ENCODE data around the gene UBL4B.

The UBL4B gene

GRCh38 chr1:110067893-110068645 lies 44.2 kb upstream of the UBL4B start:
- H3K27ac Mint-ChIP-seq = no peak overlapping the region
- peaks cover 94% of the 10 kb centered on the region for H3K27me3 Mint-ChIP-seq (ENCODE audit: low read depth)
- no peaks in the 10 kb centered on the region for H3K9me3 Mint-ChIP-seq
- H3K36me3 Mint-ChIP-seq (ENCODE audit: low read depth) = no peaks in the 10 kb centered on the region
- H3K4me3 Mint-ChIP-seq = peak overlapping the region; percentile 9 to 65 (median 22)
- peaks cover 17% of the 10 kb centered on the region for H3K4me1 Mint-ChIP-seq
- no peak for TF ChIP-seq CTCF (IDR thresholded peaks at IDR 0.05; ENCODE audit: unreplicated experiment in 3 of 3)

GRCh38 chr1:110068646-110069403 lies 43.4 kb upstream of the UBL4B start:
- no peak overlapping the region for H3K27ac Mint-ChIP-seq
- TF ChIP-seq CTCF (IDR thresholded peaks at IDR 0.05; ENCODE audit: unreplicated experiment in 3 of 3) = no peak
- H3K4me1 Mint-ChIP-seq = peaks cover 17% of the 10 kb centered on the region
- no peaks in the 10 kb centered on the region for H3K36me3 Mint-ChIP-seq (ENCODE audit: low read depth)
- H3K27me3 Mint-ChIP-seq (ENCODE audit: low read depth) = peaks cover 96% of the 10 kb centered on the region
- H3K9me3 Mint-ChIP-seq = no peaks in the 10 kb centered on the region
- H3K4me3 Mint-ChIP-seq = peak overlapping the region; percentile 9 to 71 (median 22)

GRCh38 chr1:110069404-110070281 lies 42.6 kb upstream of the UBL4B start:
- Mint-ChIP-seq H3K27me3 (ENCODE audit: low read depth) (peaks cover 96% of the 10 kb centered on the region), H3K9me3 (no peaks in the 10 kb centered on the region), H3K4me1 (peaks cover 17% of the 10 kb centered on the region), H3K36me3 (ENCODE audit: low read depth) (no peaks in the 10 kb centered on the region), H3K27ac (no peak overlapping the region), H3K4me3 (peak overlapping the region in 2 of 3 experiments; percentile 41 to 71)
- no peak for TF ChIP-seq CTCF (IDR thresholded peaks at IDR 0.05; ENCODE audit: unreplicated experiment in 3 of 3)

- Mint-ChIP-seq H3K9me3 (no peaks in the 10 kb centered on the region), H3K36me3 (ENCODE audit: low read depth) (no peaks in the 10 kb centered on the region), H3K27me3 (ENCODE audit: low read depth) (peaks cover 96% of the 10 kb centered on the region), H3K4me1 (peaks cover 17% of the 10 kb centered on the region), H3K4me3 (peak overlapping the region in 1 of 3 experiments; percentile 71), H3K27ac (no peak overlapping the region)
- no peak for TF ChIP-seq CTCF (IDR thresholded peaks at IDR 0.05; ENCODE audit: unreplicated experiment in 3 of 3)
Observed at GRCh38 chr1:110070282-110070669, 42.0 kb upstream of the UBL4B start.

GRCh38 chr1:110070671-110071242 lies 41.5 kb upstream of the UBL4B start, which contains the start of gene ALX3:
Gene ALX3, minus strand, starts transcription at chr1:110070672. Its CDS starts 60 bp downstream, at chr1:110070612.
- H3K27me3 Mint-ChIP-seq (ENCODE audit: low read depth) = peaks cover 96% of the 10 kb centered on the region
- H3K36me3 Mint-ChIP-seq (ENCODE audit: low read depth) = no peaks in the 10 kb centered on the region
- H3K9me3 Mint-ChIP-seq = no peaks in the 10 kb centered on the region
- peak within 1 kb of the TSS in 2 of 3 experiments; percentile 41 to 71 for H3K4me3 Mint-ChIP-seq
- no peak within 1 kb of the TSS for H3K27ac Mint-ChIP-seq
- H3K4me1 Mint-ChIP-seq = peaks cover 20% of the 10 kb centered on the region
- TF ChIP-seq CTCF (IDR thresholded peaks at IDR 0.05; ENCODE audit: unreplicated experiment in 3 of 3) = no peak
